ENCODE measurements around the gene NEK7.

Gene NEK7

DNA sequence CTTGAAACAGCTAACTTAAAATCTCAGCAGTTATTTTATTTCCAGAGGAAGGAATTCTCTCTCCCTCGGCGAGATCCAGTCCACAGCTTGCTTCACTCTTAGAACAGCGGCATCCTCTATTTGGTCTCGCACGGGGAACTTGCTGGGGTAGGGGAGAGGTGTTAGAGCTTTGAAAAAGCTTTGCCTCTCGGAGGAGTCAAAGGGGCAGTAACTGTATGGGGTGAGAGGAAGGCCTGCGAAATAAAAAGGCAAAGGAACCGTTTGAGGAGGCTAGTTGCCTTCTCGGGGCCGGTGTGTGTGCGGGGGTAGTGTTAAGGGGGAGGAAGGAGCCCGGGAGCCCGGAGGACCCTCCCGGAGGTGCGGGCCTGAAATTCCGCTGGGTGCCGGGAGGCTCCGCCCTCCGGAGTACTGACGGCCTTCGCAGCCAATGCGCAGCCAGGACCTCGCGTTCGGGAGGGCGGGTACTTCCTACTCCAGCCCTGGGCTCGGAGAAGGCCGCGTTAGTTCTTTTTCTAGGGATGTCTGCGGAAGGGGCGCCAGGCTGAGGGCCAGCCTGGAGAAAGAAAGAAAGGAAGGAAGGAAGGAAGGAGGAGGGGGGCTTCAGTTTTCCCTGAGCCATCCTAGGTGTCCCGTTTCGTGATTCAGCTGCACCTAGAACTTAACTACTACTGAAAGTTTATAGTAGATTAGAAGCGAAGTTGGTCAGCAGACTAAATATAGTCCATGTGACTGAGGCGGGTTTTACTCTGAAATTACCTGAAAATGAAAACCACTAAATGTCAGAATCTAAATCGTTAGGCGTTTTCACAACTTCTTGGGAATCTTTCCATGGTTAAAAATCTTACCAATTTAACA, 2.2 kb downstream of the NEK7 start:
- DNase-seq (ENCODE audit: low read depth): peak; percentile 74
- no peak for TF ChIP-seq CTCF (IDR thresholded peaks at IDR 0.05; ENCODE audit: low read depth, low read length, missing control alignments)
- H3K4me3 ChIP-seq (ENCODE audit: low read depth, low read length): peak overlapping the region; percentile 84
- in situ Hi-C loops (cut with HindIII; ENCODE audit: low sequenced_read_pairs): no loop called here

DNA sequence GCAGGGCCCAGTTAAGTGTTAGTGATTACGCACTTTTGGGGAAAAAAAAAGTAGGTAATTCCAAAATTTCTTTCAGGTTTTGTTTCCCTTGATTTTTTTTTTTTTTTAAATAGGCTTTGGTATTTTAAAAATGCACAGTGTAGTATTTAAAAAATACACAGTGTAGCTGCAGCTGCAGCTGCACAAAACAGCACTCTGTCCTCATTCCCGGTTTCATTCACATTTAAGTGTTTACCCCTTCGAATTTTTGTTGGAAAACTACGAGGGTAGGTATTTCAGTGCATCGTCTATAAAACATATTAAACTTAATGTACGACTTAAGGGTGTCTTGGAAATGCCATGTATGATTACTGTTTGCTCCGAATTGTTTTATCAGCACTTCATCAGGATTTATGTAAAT, 3.4 kb downstream of the NEK7 start:
- TF ChIP-seq CTCF (IDR thresholded peaks at IDR 0.05; ENCODE audit: low read depth, low read length, missing control alignments): no peak
- in situ Hi-C loops (cut with HindIII; ENCODE audit: low sequenced_read_pairs): no loop called here
- no peak overlapping the region for H3K4me3 ChIP-seq (ENCODE audit: low read depth, low read length)
- no peak for DNase-seq (ENCODE audit: low read depth)

DNA sequence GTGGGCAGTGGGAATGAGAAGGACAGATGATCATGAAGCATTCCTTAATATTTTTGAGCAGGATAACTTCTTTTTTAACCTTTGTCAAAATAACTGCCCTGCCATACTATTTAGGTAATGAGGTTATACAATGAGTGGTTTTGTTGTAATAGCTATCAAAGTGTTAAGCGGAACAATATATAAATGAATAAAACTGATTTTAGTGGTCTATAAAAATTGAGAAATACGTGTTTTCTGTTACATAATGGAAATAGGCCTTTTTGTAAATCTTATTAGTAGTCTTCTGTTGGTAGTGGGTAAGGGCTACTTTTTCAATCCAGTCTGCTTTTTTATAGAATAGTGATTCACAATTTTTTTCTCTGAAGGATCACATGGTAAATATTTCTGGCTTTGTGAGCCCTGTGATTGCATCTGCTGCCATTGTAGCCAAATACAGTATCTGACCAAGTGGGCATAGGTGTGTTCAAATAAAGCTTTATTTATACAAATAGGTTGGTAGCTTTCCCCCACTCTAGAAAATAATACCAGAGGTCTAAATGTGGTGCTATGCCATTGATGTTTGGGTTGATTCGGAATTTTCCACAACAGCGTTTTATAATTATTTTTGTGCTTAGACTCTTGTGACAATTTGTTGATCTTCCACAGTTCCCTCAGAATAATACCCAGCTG, 4.3 kb downstream of the NEK7 start:
- no peak overlapping the region for H3K4me3 ChIP-seq (ENCODE audit: low read depth, low read length)
- no peak for TF ChIP-seq CTCF (IDR thresholded peaks at IDR 0.05; ENCODE audit: low read depth, low read length, missing control alignments)
- in situ Hi-C loops (cut with HindIII; ENCODE audit: low sequenced_read_pairs): no loop called here
- DNase-seq (ENCODE audit: low read depth): no peak

GRCh38 chr1:198161718-198162090, 4.9 kb downstream of the NEK7 start:
- no peak overlapping the region for H3K4me3 ChIP-seq (ENCODE audit: low read depth, low read length)
- DNase-seq (ENCODE audit: low read depth): no peak
- TF ChIP-seq CTCF (IDR thresholded peaks at IDR 0.05; ENCODE audit: low read depth, low read length, missing control alignments): no peak
- in situ Hi-C loops (cut with HindIII; ENCODE audit: low sequenced_read_pairs): no loop called here

- no peak for DNase-seq (ENCODE audit: low read depth)
- no peak overlapping the region for H3K4me3 ChIP-seq (ENCODE audit: low read depth, low read length)
- in situ Hi-C loops (cut with HindIII; ENCODE audit: low sequenced_read_pairs): no loop called here
- no peak for TF ChIP-seq CTCF (IDR thresholded peaks at IDR 0.05; ENCODE audit: low read depth, low read length, missing control alignments)
Observed at GRCh38 chr1:198162091-198162767, 5.4 kb downstream of the NEK7 start.

- no peak overlapping the region for H3K4me3 ChIP-seq (ENCODE audit: low read depth, low read length)
- in situ Hi-C loops (cut with HindIII; ENCODE audit: low sequenced_read_pairs): no loop called here
- no peak for DNase-seq (ENCODE audit: low read depth)
- no peak for TF ChIP-seq CTCF (IDR thresholded peaks at IDR 0.05; ENCODE audit: low read depth, low read length, missing control alignments)
Observed at GRCh38 chr1:198165927-198166647, 9.3 kb downstream of the NEK7 start.
